ENCODE measurements around the gene TCF3.

GRCh38 chr19:1645299-1645698 is 7.1 kb downstream of the TCF3 start:
- no peak for TF ChIP-seq POLR2A (IDR thresholded peaks at IDR 0.05)
- TF ChIP-seq CTCF (IDR thresholded peaks at IDR 0.05), result no peak
- TF ChIP-seq POLR2AphosphoS5 (IDR thresholded peaks at IDR 0.05), result no peak
